OCI-LY7 (cell line): ENCODE data around the gene GABRD. TPM values are rescaled to one million over a fixed set of nuclear protein-coding genes. Genes with fewer than 3 reads are reported as not detected.

ENCODE experiments used
- BruUV-seq: library from RNA; stranded (reverse); fragments of 400-500 nt; replicated peaks from 2 replicates; lab custom pipeline; 2021; lab: Mats Ljungman, UMichigan
- CTCF ChIA-PET: fragments of 300-600 bp; sonication (Branson Sonifier 250); formaldehyde crosslinking; loops from one replicate; lab custom pipeline; 2022; ENCODE audit warnings: antibody characterized with exemption; ENCODE audit not compliant: unreplicated experiment; lab: Charles Lee
- POLR2A ChIA-PET: fragments of 300-600 bp; sonication (Branson Sonifier 250); formaldehyde crosslinking; loops from one replicate; lab custom pipeline; 2022; ENCODE audit warnings: antibody characterized with exemption; lab: Charles Lee
- DNase-seq: peaks from one replicate; pipeline ENCODE4 v3.0.0-alpha.2; 2015; ENCODE audit warnings: low spot score
- H2AFZ ChIP-seq: fragments of 200-600 bp; sonication (generic), shearing (Covaris generic); 2 replicates; pipeline ENCODE4 v1.6.1; 2014; ENCODE audit warnings: mild to moderate bottlenecking, antibody characterized with exemption, low read length, moderate library complexity
- H3K27ac ChIP-seq: fragments of 200-600 bp; sonication (generic); 2 replicates; pipeline ENCODE4 v1.5.1; 2014; ENCODE audit warnings: mixed run types, low read depth, mild to moderate bottlenecking, moderate library complexity, low read length, inconsistent platforms; ENCODE audit not compliant: poor library complexity, severe bottlenecking
- H3K36me3 ChIP-seq: fragments of 200-600 bp; sonication (generic); 2 replicates; pipeline ENCODE4 v1.6.1; 2014; ENCODE audit warnings: mild to moderate bottlenecking, antibody characterized with exemption, low read length, moderate library complexity, mixed read lengths; ENCODE audit not compliant: insufficient read depth
- H3K4me1 ChIP-seq: fragments of 200-600 bp; sonication (generic); 2 replicates; pipeline ENCODE4 v1.5.1; 2014; ENCODE audit warnings: mild to moderate bottlenecking, low read length; ENCODE audit not compliant: insufficient read depth, poor library complexity, severe bottlenecking
- H3K4me2 ChIP-seq: fragments of 200-600 bp; sonication (generic); 2 replicates; pipeline ENCODE4 v1.6.1; 2014; ENCODE audit warnings: mild to moderate bottlenecking, low read length
- H3K4me3 ChIP-seq: fragments of 200-600 bp; sonication (generic); 2 replicates; pipeline ENCODE4 v1.5.1; 2014; ENCODE audit warnings: mild to moderate bottlenecking, low read depth, low read length; ENCODE audit not compliant: poor library complexity, severe bottlenecking
- H3K79me2 ChIP-seq: fragments of 200-600 bp; sonication (generic); 2 replicates; pipeline ENCODE4 v1.6.1; 2016; ENCODE audit warnings: low read depth, mild to moderate bottlenecking, low read length, moderate library complexity, mixed read lengths; ENCODE audit not compliant: insufficient read depth
- H3K9me2 ChIP-seq: fragments of 200-600 bp; sonication (generic); 2 replicates; pipeline ENCODE4 v1.6.1; 2016; ENCODE audit warnings: mild to moderate bottlenecking, low read length, mixed read lengths; ENCODE audit not compliant: insufficient read depth
- H3K9me3 ChIP-seq: fragments of 200-600 bp; sonication (generic); 2 replicates; pipeline ENCODE4 v1.6.1; 2014; ENCODE audit warnings: mild to moderate bottlenecking, mixed run types, low read length, mixed read lengths
- H4K20me1 ChIP-seq: fragments of 200-600 bp; sonication (generic); 2 replicates; pipeline ENCODE4 v1.6.1; 2014; ENCODE audit warnings: mild to moderate bottlenecking, antibody characterized with exemption, low read length, moderate library complexity, mixed read lengths; ENCODE audit not compliant: insufficient read depth
- CTCF ChIP-seq: fragments of 200-600 bp; sonication (generic); conservative IDR thresholded peaks from 2 replicates; pipeline ENCODE4 v1.5.1; 2014; ENCODE audit warnings: mild to moderate bottlenecking, antibody characterized with exemption, low read length, moderate library complexity, mixed read lengths
- EZH2phosphoT487 ChIP-seq: fragments of 200-600 bp; sonication (generic); IDR thresholded peaks from 2 replicates; pipeline ENCODE4 v1.6.1; 2018; ENCODE audit warnings: low read depth, borderline replicate concordance, mild to moderate bottlenecking, mixed run types, antibody characterized with exemption, low read length, moderate library complexity, mixed read lengths
- intact Hi-C: fragments of 100-400 bp; cut with micrococcal nuclease; formaldehyde crosslinking; loops from one replicate; pipeline ENCODE4 v1.10.0; 2022; ENCODE audit not compliant: unreplicated experiment
- total RNA-seq, 2 experiments: library from RNA; depleted of rRNA in 1 of 2; stranded (reverse); fragments of >200 nt in 1 of 2; shearing (Covaris generic) in 1 of 2; gene quantifications; 2 replicates each; pipeline ENCODE4 v1.2.3, GENCODE V29; 2014 to 2022

The GABRD gene
- total RNA-seq, 2 experiments from 2014 or later = not detected

DNA sequence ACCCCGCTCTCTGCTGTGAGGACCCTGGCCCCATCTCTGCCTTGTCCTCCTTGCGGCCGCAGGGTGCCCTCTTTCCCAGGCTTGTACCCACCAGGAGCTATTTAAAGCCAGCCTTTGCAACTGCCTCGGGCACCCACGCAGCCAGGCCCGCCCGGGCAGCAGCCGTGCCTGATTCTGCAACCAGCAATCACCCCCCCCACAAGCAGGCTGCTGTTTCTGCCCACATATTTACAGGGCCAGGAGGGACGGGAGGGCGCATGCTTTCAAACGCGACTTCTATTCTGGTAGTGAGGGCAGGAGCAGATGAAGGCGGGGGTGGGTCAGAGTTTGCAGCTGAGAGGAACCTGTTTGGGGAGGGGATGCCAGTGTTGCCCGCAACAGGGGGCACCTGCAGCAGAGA lies 13.6 kb downstream of the GABRD start:
- H3K27ac ChIP-seq = no peak overlapping the region
- no peaks in the 10 kb centered on the region for H3K36me3 ChIP-seq
- TF ChIP-seq EZH2phosphoT487 (no peak), CTCF (no peak)
- no peak overlapping the region for H2AFZ ChIP-seq
- no peak overlapping the region for H3K4me2 ChIP-seq
- BruUV-seq = no TSS peak
- DNase-seq = no peak
- H3K79me2 ChIP-seq = no peaks in the 10 kb centered on the region
- H4K20me1 ChIP-seq = no peaks in the 10 kb centered on the region; the same call in 1 of the 2 replicates
- POLR2A ChIA-PET = no interaction called here
- H3K9me3 ChIP-seq = no peaks in the 10 kb centered on the region
- intact Hi-C loops = no loop called here
- H3K4me1 ChIP-seq = peaks cover 9% of the 10 kb centered on the region
- no peaks in the 10 kb centered on the region for H3K9me2 ChIP-seq
- CTCF ChIA-PET = no interaction called here
- no peak overlapping the region for H3K4me3 ChIP-seq

GRCh38 chr1:2033165-2033564 lies 14.0 kb downstream of the GABRD start:
- Histone ChIP-seq H2AFZ (no peak overlapping the region), H3K9me3 (no peaks in the 10 kb centered on the region), H3K36me3 (no peaks in the 10 kb centered on the region), H3K4me3 (no peak overlapping the region), H3K9me2 (no peaks in the 10 kb centered on the region), H3K4me2 (no peak overlapping the region), H4K20me1 (no peaks in the 10 kb centered on the region; the same call in 1 of the 2 replicates), H3K4me1 (peaks cover 9% of the 10 kb centered on the region), H3K79me2 (no peaks in the 10 kb centered on the region), H3K27ac (no peak overlapping the region)
- BruUV-seq = no TSS peak
- intact Hi-C loops = no loop called here
- no peak for TF ChIP-seq CTCF
- TF ChIP-seq EZH2phosphoT487 = no peak
- ChIA-PET POLR2A (no interaction called here), CTCF (no interaction called here)
- DNase-seq = no peak

- Histone ChIP-seq H3K4me2 (no peak overlapping the region), H3K9me2 (no peaks in the 10 kb centered on the region), H3K27ac (no peak overlapping the region), H3K79me2 (no peaks in the 10 kb centered on the region), H3K4me3 (no peak overlapping the region), H2AFZ (no peak overlapping the region), H4K20me1 (no peaks in the 10 kb centered on the region; the same call in 1 of the 2 replicates), H3K9me3 (no peaks in the 10 kb centered on the region), H3K36me3 (no peaks in the 10 kb centered on the region), H3K4me1 (no peaks in the 10 kb centered on the region)
- POLR2A ChIA-PET = no interaction called here
- TF ChIP-seq CTCF (no peak), EZH2phosphoT487 (no peak)
- DNase-seq = no peak
- no TSS peak for BruUV-seq
- intact Hi-C loops = no loop called here
- CTCF ChIA-PET = no interaction called here
Measured at GRCh38 chr1:2036287-2036686, 17.1 kb downstream of the GABRD start.
